DMS114 treated with DMSO at 0.1 percent for 48 hours (cell line): ENCODE data around the gene OR11L1.

Source experiments
- DNase-seq: peaks from one replicate; lab custom pipeline; 2025; ENCODE audit not compliant: unreplicated experiment; lab: John Stamatoyannopoulos, UW

Gene OR11L1

GRCh38 chr1:247841796-247842195, at the start of gene OR11L1:
OR11L1 (minus strand) TSS chr1:247841896; CDS start chr1:247841896, 0 bp downstream.
- no peak for DNase-seq

- DNase-seq: no peak
These were observed 43.2 kb upstream of the OR11L1 start for GRCh38 chr1:247884797-247885413.

GRCh38 chr1:247883346-247883745, 41.6 kb upstream of the OR11L1 start:
- no peak for DNase-seq

GRCh38 chr1:247865416-247865815, 23.7 kb upstream of the OR11L1 start:
- no peak for DNase-seq

- DNase-seq: no peak
These were observed 22.9 kb upstream of the OR11L1 start for GRCh38 chr1:247864644-247865043.

GRCh38 chr1:247862756-247863155, 21.1 kb upstream of the OR11L1 start:
- no peak for DNase-seq

- DNase-seq: no peak
These were observed 16.4 kb upstream of the OR11L1 start for GRCh38 chr1:247857985-247858619.

GRCh38 chr1:247857069-247857984, 15.6 kb upstream of the OR11L1 start, which contains the start of gene TRIM58:
TRIM58 (plus strand) TSS chr1:247857187; CDS start chr1:247857247, 60 bp downstream.
- peak; percentile 23 for DNase-seq

- DNase-seq: no peak
These were observed 14.2 kb upstream of the OR11L1 start for GRCh38 chr1:247855911-247856310.

- DNase-seq: no peak
These were observed 13.3 kb upstream of the OR11L1 start for GRCh38 chr1:247854899-247855545.

- DNase-seq: no peak
These were observed 7.9 kb upstream of the OR11L1 start for GRCh38 chr1:247849616-247850015.

- DNase-seq: no peak
These were observed 6.7 kb upstream of the OR11L1 start for GRCh38 chr1:247848346-247848745.

- no peak for DNase-seq
These were observed 4.0 kb upstream of the OR11L1 start for GRCh38 chr1:247845693-247846017.

- DNase-seq: no peak
These were observed 3.5 kb upstream of the OR11L1 start for GRCh38 chr1:247845011-247845692.

GRCh38 chr1:247843411-247843810, 1.7 kb upstream of the OR11L1 start:
- no peak for DNase-seq

GRCh38 chr1:247840818-247841217, 878 bp downstream of the OR11L1 start:
- DNase-seq: no peak

- no peak for DNase-seq
These were observed 8.1 kb downstream of the OR11L1 start for GRCh38 chr1:247833601-247834000.

GRCh38 chr1:247829656-247830055, 12.0 kb downstream of the OR11L1 start:
- no peak for DNase-seq

GRCh38 chr1:247825362-247825761, 16.3 kb downstream of the OR11L1 start:
- no peak for DNase-seq

- DNase-seq: no peak
These were observed 17.7 kb downstream of the OR11L1 start, which contains the start of gene OR14A16 for GRCh38 chr1:247824023-247824422. OR14A16 (minus strand) TSS chr1:247824119; CDS start chr1:247815729, 8,390 bp downstream.

- no peak for DNase-seq
These were observed 19.6 kb downstream of the OR11L1 start for GRCh38 chr1:247822060-247822459.
